GM23248 (cell line): Measurements from ENCODE around the gene CSNK1G1.

Experiments
- EZH2 ChIP-seq: fragments of 200-600 bp; sonication (generic); IDR thresholded peaks from 2 replicates; pipeline ENCODE4 v1.6.1; 2018; ENCODE audit warnings: antibody characterized with exemption, mild to moderate bottlenecking; ENCODE audit not compliant: insufficient read depth, poor library complexity, severe bottlenecking
- EZH2phosphoT487 ChIP-seq: fragments of 200-600 bp; sonication (generic); IDR thresholded peaks from 2 replicates; pipeline ENCODE4 v1.6.1; 2018; ENCODE audit warnings: antibody characterized with exemption, moderate library complexity, mild to moderate bottlenecking, low read depth; ENCODE audit not compliant: insufficient read depth

- TF ChIP-seq EZH2 (no peak), EZH2phosphoT487 (no peak)
Measured at GRCh38 chr15:64246364-64247189, 109.4 kb downstream of the CSNK1G1 start.
